VCaP (cell line): ENCODE data around the gene PYDC1.
"Not testable (repeated sequence)": the region's sequence is repeated elsewhere in the genome, so short reads cannot be mapped to it uniquely, and the experiment has no call there.

Experiments
- H3K27ac ChIP-seq: fragments of 450-650 bp; 2 replicates; pipeline ENCODE4 v1.5.1; 2017
- TF ChIP-seq, protein P1 (sequence below): fragments of 450-650 bp; conservative IDR thresholded peaks from 2 replicates; pipeline ENCODE4 v1.5.1; 2017; ENCODE audit warnings: mild to moderate bottlenecking, moderate library complexity

Gene PYDC1

DNA sequence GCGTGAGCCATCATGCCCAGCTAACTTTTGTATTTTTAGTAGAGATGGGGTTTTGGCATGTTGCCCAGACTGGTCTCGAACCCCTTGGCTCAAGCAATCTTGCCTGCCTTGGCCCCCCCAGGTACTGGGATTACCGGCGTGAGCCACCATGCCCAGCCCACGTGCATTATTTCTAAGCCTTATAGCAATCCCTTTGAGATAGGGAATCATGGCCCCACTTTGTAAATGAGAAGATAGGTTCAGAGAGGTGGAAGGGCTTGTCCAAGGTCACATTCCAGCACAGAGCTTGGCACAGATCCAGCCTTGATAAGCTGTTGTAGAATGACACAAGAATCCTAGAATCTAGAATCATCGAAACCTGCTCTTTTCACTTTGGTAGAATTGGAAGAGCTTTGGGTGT lies 10.2 kb downstream of the PYDC1 start:
- TF ChIP-seq, protein P1, sequence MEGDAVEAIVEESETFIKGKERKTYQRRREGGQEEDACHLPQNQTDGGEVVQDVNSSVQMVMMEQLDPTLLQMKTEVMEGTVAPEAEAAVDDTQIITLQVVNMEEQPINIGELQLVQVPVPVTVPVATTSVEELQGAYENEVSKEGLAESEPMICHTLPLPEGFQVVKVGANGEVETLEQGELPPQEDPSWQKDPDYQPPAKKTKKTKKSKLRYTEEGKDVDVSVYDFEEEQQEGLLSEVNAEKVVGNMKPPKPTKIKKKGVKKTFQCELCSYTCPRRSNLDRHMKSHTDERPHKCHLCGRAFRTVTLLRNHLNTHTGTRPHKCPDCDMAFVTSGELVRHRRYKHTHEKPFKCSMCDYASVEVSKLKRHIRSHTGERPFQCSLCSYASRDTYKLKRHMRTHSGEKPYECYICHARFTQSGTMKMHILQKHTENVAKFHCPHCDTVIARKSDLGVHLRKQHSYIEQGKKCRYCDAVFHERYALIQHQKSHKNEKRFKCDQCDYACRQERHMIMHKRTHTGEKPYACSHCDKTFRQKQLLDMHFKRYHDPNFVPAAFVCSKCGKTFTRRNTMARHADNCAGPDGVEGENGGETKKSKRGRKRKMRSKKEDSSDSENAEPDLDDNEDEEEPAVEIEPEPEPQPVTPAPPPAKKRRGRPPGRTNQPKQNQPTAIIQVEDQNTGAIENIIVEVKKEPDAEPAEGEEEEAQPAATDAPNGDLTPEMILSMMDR = no peak
- H3K27ac ChIP-seq = no peak overlapping the region

DNA sequence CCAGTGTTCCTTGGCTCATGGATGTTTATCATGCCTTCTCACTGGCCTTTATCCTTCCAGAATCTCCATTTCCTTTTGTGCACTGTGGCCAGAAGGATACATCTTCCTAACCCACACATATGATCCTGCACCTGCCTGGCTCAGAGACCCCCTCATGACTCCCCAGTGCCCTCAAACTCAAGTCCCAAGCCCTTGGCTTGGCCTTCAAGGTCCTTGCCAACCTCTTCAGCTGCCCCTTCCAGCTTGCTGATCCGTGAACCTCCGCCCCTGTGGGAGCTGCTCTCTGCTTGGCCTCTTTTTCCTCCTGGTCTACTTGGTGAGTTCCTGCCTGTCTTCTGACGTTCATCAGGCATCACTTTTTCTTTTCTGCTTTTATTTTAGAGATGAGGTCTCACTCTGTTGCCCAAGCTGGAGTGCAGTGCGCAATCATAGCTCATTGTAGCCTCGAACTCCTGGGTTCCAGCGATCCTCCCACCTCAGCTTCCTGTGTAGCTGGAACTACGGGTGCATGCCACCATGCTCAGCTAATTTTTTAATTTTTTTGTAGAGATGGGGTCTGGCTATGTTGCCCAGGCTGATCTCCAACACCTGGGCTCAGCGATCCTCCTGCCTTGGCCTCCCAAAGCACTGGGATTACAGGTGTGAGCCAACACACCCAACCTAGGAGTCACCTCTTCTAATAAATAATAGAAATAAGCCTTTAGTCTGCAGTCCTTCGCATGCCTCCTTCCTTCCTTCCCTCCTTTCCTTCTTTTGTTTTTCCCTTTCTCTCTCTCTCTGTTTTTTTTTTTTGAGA lies 11.9 kb downstream of the PYDC1 start:
- TF ChIP-seq, protein P1 = no peak
- H3K27ac ChIP-seq = no peak overlapping the region

GRCh38 chr16:31202414-31203375 lies 14.2 kb downstream of the PYDC1 start, which contains the start of gene PYCARD:
PYCARD (minus strand) TSS chr16:31202760; CDS start chr16:31202690, 70 bp downstream.
- TF ChIP-seq, protein P1 = no peak
- H3K27ac ChIP-seq = no peak within 1 kb of the TSS

- TF ChIP-seq, protein P1 = no peak
- no peak overlapping the region for H3K27ac ChIP-seq
These were observed 15.1 kb downstream of the PYDC1 start for GRCh38 chr16:31201582-31202413.

GRCh38 chr16:31200821-31201568 lies 15.9 kb downstream of the PYDC1 start:
- TF ChIP-seq, protein P1 = no peak
- no peak overlapping the region for H3K27ac ChIP-seq

DNA sequence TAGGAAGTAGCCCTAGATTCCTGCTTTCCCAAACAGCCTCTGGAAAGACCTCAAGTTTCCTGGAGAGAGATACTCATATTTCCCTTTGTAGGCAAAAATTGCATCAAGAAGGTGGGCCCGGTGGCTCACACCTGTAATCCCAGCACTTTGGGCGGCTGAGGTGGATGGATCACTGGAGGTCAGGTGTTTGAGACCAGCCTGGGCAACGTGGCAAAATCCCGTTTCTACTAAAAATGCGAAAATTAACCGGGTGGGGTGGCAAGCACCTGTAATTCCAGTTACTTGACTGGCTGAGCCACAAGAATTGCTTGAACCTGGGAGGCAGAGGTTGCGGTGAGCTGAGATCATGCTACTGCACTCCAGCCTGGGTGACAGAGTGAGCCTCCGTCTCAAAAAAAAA lies 16.8 kb downstream of the PYDC1 start:
- H3K27ac ChIP-seq = not testable (repeated sequence)

GRCh38 chr16:31199430-31200041 lies 17.4 kb downstream of the PYDC1 start:
- TF ChIP-seq, protein P1 = no peak
- H3K27ac ChIP-seq = no peak overlapping the region
